ENCODE measurements around the gene ZFP28.
A peak's percentile ranks its signal among the peaks of the same experiment; 100 is the strongest.

Gene ZFP28

GRCh38 chr19:56538761-56539263 lies at the start of gene ZFP28:
TSS of gene ZFP28 (plus strand) at chr19:56538948. CDS start at chr19:56539019, 71 bp downstream.
- DNase-seq: peak; percentile 73

DNA sequence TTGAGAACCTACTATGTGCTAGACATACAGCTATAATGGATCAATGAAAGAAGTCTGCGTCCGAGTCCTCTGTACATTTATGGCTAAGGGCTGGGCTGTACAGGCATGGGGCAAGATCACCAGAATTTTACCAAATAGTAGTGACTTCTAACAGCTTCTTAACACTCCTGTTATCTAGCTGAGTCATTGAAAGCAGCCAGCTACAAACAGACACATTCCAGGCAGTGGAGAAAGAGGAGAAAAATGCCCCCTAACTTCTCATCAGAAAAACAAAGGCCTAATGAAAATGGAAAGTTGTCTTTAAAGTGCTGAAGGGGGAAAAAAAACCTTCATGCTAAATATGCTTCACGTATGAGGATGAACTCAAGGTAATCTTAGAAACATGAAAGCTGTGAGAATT lies 47.3 kb upstream of the ZFP28 start:
- DNase-seq: no peak

DNA sequence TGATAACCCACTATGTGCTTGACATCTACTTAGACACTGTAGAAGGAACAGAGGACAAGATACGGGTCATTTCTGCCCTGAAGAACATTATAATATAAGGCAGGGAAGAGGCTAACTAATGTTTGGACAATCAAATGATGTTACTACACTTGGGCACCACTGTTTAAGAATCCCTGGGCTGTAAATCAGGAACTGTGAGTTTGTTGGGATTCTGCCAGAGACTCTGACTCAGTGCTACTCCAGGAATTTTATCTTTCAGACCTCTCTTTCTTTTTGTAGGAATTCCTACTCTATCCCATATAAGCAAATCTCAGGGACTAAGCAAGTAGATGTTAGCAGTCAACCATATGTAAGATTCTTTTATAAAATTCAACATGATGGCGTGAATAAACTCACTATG lies 34.2 kb upstream of the ZFP28 start:
- DNase-seq: no peak

DNA sequence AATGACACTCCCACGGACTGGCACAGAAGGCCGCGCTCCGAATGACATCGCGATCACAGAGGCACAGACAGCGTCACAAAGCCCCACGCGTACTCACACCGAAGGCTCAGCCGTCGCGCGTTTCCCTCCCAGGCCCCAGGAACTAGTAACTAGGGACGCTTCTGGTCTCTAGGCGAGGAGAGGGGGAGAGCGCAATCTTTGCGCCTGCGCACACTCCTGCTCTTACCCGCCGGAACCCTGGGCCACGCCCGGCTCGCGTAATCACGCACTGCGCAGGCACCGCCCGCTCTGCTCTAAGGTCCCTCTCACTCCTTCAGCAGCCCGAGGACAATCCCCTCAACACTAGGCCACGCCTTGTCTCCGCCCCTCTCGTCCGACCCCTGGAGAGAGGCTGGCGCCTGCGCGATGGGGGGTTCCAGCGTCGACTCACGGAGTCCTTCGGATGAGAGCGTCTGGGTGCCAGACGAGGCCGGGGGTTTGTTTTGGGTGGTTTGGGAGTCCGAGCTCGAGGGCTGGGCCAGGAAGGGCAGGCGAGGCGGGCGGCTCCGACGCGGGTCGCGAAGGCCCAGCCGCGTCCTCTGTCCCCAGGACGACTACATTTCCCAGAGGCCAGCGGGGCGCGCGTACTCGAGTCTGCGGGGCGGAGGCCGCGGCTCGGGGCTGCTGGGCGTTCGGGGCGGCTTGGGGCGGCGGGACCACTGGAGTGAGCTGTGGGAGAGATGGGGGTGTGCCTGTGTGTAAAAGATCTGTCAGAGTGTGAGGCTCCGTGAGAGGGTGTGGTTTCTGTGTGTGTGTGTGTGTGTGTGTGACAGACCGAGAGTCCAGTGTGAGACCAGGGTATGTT lies 31.1 kb upstream of the ZFP28 start, which contains the start of gene ZNF471:
Gene ZNF471 (plus strand): TSS at position 410 of the 844 bp plus-strand sequence. CDS start 3,717 bp downstream, outside the sequence.
- DNase-seq: peak; percentile 99

- no peak for DNase-seq
Measured at GRCh38 chr19:56508290-56508778, 30.4 kb upstream of the ZFP28 start.

- no peak for DNase-seq
Measured at GRCh38 chr19:56525214-56525860, 13.4 kb upstream of the ZFP28 start.

GRCh38 chr19:56537442-56537841 lies 1.3 kb upstream of the ZFP28 start:
- no peak for DNase-seq

DNA sequence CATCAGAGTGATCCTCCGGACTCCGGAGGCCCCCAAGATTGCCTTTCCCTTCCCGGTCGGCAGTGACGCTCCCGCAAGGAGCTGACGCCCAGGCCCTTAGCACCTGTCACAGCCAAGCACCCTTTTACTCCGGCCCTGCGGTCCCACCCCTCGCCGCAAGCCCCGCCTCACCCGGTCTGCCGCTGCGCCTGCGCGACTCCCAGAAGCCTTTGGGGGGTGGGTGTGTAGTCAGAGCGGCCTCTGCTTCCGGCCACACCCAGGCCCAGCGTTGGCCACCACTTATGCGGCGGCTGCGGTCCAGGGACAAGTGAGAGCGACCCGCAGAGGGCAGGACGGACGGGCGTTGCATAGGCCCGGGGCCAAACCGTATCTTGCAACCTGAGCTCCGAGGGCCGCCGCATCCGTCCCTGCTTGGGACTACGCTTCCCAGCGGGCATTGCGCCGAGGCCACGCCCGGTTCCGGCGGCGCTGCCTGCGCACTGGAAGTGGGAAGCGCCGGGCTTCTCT lies 441 bp upstream of the ZFP28 start:
- DNase-seq: peak; percentile 92

- DNase-seq: no peak
Measured at GRCh38 chr19:56543776-56544175, 5.0 kb downstream of the ZFP28 start.

GRCh38 chr19:56547535-56547934 lies 8.8 kb downstream of the ZFP28 start:
- no peak for DNase-seq

DNA sequence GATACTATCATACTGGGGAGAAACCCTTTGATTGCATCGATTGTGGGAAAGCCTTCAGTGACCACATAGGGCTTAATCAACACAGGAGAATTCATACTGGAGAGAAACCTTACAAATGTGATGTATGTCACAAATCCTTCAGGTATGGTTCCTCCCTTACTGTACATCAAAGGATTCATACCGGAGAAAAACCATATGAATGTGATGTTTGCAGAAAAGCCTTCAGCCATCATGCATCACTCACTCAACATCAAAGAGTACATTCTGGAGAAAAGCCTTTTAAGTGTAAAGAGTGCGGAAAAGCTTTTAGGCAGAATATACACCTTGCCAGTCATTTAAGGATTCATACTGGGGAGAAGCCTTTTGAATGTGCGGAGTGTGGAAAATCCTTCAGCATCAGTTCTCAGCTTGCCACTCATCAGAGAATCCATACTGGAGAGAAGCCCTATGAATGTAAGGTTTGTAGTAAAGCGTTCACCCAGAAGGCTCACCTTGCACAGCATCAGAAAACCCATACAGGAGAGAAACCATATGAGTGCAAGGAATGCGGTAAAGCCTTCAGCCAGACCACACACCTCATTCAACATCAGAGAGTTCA lies 15.6 kb downstream of the ZFP28 start:
- DNase-seq: no peak

DNA sequence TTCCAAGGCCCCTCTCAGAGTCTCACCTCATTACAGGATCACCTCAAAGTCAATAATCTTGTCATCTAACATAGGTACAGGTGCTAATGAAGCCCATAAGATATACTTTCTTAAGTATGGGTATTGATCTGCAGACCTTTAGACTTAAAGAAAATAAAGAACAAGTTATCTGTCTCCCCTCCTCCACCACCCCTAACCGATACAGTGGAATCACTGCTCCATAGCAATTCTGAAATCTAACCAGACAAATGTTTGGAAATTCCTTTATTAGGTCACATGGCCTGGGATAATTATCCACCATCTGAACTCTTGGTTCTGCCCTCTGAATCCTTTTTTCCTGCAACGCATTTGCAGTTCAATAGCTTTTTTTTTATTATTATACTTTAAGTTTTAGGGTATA lies 24.0 kb downstream of the ZFP28 start:
- no peak for DNase-seq

DNA sequence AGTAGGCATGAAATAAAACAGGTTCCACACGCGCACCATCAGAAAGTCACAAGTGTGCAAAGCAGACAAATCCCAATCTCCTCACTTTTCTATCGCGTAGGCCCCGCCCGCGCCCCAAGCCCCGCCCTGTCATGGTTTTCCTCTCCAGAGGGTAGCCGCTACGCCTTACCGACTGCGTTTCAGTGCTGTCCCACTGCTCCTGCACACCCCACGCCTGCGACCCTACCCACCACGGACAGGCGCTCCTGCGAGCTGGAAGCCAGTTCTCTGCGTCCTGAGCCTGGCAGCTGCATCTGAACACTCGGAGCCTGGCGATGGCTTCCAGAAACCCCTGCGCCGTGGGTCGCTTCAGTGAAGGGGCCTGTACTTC lies 28.1 kb downstream of the ZFP28 start:
- peak; percentile 41 for DNase-seq

- peak; percentile 93 for DNase-seq
Measured at GRCh38 chr19:56567274-56568120, 28.7 kb downstream of the ZFP28 start, which contains the start of gene ZNF470. TSS of gene ZNF470 (plus strand) at chr19:56567468. CDS start at chr19:56570312, 2,844 bp downstream.

GRCh38 chr19:56572589-56572988 lies 33.8 kb downstream of the ZFP28 start:
- DNase-seq: no peak

DNA sequence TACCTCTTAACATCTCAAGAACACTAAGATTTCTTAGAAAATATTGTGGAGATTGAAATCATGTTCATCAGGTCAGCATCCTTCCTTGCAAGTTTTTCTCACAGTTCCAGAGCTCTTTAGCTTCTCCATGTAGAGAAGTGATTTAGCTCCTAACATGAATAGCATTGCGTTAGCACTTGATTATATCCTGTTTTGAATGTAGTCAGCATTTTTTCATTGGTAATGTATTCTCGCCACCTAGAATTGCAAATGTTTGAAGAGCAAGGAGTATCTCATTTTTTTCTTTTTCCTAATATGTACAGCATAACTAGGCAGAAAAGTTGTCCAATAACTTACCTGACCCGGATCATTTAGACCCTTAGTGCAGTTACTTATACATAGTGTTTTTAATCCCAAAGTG lies 35.2 kb downstream of the ZFP28 start:
- no peak for DNase-seq

DNA sequence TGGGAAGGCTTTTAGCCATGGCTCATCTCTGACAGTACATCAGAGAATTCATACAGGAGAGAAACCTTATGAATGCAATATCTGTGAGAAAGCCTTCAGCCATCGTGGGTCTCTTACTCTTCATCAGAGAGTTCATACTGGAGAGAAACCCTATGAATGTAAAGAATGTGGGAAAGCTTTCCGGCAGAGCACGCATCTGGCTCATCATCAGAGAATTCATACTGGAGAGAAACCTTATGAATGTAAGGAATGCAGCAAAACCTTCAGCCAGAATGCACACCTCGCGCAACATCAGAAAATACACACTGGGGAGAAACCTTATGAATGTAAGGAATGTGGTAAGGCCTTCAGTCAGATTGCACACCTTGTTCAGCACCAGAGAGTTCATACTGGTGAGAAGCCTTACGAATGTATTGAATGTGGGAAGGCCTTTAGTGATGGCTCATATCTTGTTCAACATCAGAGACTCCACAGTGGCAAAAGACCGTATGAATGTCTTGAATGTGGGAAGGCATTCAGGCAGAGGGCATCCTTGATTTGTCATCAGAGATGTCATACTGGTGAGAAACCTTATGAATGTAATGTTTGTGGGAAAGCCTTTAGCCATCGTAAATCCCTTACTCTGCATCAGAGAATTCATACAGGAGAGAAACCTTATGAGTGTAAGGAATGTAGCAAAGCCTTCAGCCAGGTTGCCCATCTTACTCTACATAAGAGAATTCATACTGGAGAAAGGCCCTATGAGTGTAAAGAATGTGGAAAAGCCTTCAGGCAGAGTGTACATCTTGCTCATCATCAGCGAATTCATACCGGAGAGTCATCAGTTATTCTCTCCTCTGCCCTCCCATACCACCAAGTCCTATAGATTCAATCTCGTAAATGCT lies 39.2 kb downstream of the ZFP28 start:
- no peak for DNase-seq

GRCh38 chr19:56594446-56594782 lies 55.7 kb downstream of the ZFP28 start:
- no peak for DNase-seq

GRCh38 chr19:56594783-56595547 lies 56.2 kb downstream of the ZFP28 start, which contains the start of gene ZNF71:
TSS of gene ZNF71 (plus strand) at chr19:56595302. CDS start at chr19:56601559, 6,257 bp downstream.
- DNase-seq: peak; percentile 84

DNA sequence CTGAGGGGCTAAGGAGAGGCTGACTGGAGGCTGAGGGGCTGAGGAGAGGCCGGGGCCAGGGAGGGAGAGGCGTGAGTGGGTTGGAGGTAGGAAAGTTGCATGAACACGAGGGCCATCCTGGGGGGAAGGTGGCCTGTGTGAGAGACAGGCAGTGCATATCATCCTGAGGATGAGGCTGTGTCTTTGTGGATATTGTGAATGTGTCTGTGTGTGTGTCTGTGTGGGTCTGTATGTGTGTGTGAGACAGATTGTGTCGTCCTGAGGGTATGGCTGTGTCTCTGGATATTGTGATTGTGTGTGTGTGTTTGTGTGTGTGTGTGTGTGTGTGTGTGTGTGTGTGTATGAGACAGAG lies 56.8 kb downstream of the ZFP28 start:
- no peak for DNase-seq
